HEK293 (cell line): Measurements from ENCODE around the gene ANKRD44.

Experiments used
- BCL11A ChIP-seq: fragments of 450-650 bp; formaldehyde crosslinking; IDR thresholded peaks from 2 replicates; pipeline ENCODE4 v1.5.1; 2016; ENCODE audit warnings: low read depth, missing biosample characterization, missing genetic modification characterization
- GFI1B ChIP-seq: fragments of 450-650 bp; formaldehyde crosslinking; IDR thresholded peaks from 2 replicates; pipeline ENCODE4 v1.5.1; 2016; ENCODE audit warnings: missing biosample characterization, missing genetic modification characterization
- KLF10 ChIP-seq: fragments of 450-650 bp; IDR thresholded peaks from 2 replicates; pipeline ENCODE4 v1.5.1; 2018; ENCODE audit warnings: missing biosample characterization, mild to moderate bottlenecking, missing genetic modification characterization
- KLF8 ChIP-seq: fragments of 450-650 bp; formaldehyde crosslinking; IDR thresholded peaks from 2 replicates; pipeline ENCODE4 v1.5.1; 2016; ENCODE audit warnings: missing biosample characterization, missing genetic modification characterization
- ZBTB8A ChIP-seq: fragments of 450-650 bp; formaldehyde crosslinking; IDR thresholded peaks from 2 replicates; pipeline ENCODE4 v1.5.1; 2016; ENCODE audit warnings: missing biosample characterization, missing genetic modification characterization
- ZFP41 ChIP-seq: fragments of 450-650 bp; formaldehyde crosslinking; IDR thresholded peaks from 2 replicates; pipeline ENCODE4 v1.5.1; 2016; ENCODE audit warnings: missing biosample characterization, missing genetic modification characterization, borderline replicate concordance
- ZNF311 ChIP-seq: fragments of 450-650 bp; formaldehyde crosslinking; IDR thresholded peaks from 2 replicates; pipeline ENCODE4 v1.5.1; 2017; ENCODE audit warnings: missing biosample characterization, missing genetic modification characterization, borderline replicate concordance
- ZNF391 ChIP-seq: fragments of 450-650 bp; formaldehyde crosslinking; IDR thresholded peaks from 2 replicates; pipeline ENCODE4 v1.5.1; 2016; ENCODE audit warnings: low read depth, missing biosample characterization, missing genetic modification characterization, borderline replicate concordance
- ZNF621 ChIP-seq: fragments of 450-650 bp; formaldehyde crosslinking; IDR thresholded peaks from 2 replicates; pipeline ENCODE4 v1.5.1; 2017; ENCODE audit warnings: missing biosample characterization, missing genetic modification characterization
- ZNF747 ChIP-seq: fragments of 450-650 bp; formaldehyde crosslinking; IDR thresholded peaks from 2 replicates; pipeline ENCODE4 v1.5.1; 2016; ENCODE audit warnings: missing biosample characterization, missing genetic modification characterization
- TF ChIP-seq, protein P1 (sequence below): fragments of 450-650 bp; formaldehyde crosslinking; IDR thresholded peaks from 2 replicates; pipeline ENCODE4 v1.5.1; 2016; ENCODE audit warnings: missing biosample characterization, missing genetic modification characterization
- TF ChIP-seq, protein P2 (sequence below): fragments of 450-650 bp; formaldehyde crosslinking; IDR thresholded peaks from 2 replicates; pipeline ENCODE4 v1.5.1; 2017; ENCODE audit warnings: missing biosample characterization, missing genetic modification characterization
- TF ChIP-seq, protein P3 (sequence below): fragments of 450-650 bp; formaldehyde crosslinking; IDR thresholded peaks from 2 replicates; pipeline ENCODE4 v1.5.1; 2016; ENCODE audit warnings: missing biosample characterization, missing genetic modification characterization
- TF ChIP-seq, protein P4 (sequence below): fragments of 450-650 bp; IDR thresholded peaks from 2 replicates; pipeline ENCODE4 v1.5.1; 2018; ENCODE audit warnings: missing biosample characterization, missing genetic modification characterization

DNA sequence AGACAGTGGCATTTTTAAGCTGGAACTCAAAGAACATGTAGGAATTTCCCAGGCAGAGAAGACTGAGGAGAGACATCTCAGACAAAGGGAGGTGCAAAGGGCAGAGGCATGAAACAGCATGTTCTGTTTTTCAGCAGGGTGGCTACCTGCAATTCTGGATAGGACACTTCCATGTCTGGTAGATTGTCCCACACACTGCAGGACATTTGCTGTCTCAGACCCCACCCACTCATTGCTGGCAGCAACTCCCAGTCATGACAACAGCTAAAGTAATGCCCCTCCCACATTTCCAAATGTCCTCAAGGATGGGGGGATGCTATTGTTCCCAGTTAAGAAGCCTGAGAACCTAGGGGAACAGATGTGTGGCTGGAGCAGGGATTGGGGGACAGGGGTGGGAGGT is 40.8 kb downstream of the ANKRD44 start:
- no peak for TF ChIP-seq KLF10 (tag by site-specific recombination)
- no peak for TF ChIP-seq ZNF391 (tag by site-specific recombination)
- TF ChIP-seq ZNF621: no peak
- no peak for TF ChIP-seq KLF8 (tag by site-specific recombination)
- TF ChIP-seq, protein P1, sequence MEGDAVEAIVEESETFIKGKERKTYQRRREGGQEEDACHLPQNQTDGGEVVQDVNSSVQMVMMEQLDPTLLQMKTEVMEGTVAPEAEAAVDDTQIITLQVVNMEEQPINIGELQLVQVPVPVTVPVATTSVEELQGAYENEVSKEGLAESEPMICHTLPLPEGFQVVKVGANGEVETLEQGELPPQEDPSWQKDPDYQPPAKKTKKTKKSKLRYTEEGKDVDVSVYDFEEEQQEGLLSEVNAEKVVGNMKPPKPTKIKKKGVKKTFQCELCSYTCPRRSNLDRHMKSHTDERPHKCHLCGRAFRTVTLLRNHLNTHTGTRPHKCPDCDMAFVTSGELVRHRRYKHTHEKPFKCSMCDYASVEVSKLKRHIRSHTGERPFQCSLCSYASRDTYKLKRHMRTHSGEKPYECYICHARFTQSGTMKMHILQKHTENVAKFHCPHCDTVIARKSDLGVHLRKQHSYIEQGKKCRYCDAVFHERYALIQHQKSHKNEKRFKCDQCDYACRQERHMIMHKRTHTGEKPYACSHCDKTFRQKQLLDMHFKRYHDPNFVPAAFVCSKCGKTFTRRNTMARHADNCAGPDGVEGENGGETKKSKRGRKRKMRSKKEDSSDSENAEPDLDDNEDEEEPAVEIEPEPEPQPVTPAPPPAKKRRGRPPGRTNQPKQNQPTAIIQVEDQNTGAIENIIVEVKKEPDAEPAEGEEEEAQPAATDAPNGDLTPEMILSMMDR: no peak
- TF ChIP-seq, protein P2, sequence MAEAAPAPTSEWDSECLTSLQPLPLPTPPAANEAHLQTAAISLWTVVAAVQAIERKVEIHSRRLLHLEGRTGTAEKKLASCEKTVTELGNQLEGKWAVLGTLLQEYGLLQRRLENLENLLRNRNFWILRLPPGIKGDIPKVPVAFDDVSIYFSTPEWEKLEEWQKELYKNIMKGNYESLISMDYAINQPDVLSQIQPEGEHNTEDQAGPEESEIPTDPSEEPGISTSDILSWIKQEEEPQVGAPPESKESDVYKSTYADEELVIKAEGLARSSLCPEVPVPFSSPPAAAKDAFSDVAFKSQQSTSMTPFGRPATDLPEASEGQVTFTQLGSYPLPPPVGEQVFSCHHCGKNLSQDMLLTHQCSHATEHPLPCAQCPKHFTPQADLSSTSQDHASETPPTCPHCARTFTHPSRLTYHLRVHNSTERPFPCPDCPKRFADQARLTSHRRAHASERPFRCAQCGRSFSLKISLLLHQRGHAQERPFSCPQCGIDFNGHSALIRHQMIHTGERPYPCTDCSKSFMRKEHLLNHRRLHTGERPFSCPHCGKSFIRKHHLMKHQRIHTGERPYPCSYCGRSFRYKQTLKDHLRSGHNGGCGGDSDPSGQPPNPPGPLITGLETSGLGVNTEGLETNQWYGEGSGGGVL: no peak
- TF ChIP-seq ZNF311 (tag by site-specific recombination): no peak
- TF ChIP-seq ZBTB8A (tag by site-specific recombination): no peak
- TF ChIP-seq ZFP41 (tag by site-specific recombination): no peak
- TF ChIP-seq BCL11A: no peak
- TF ChIP-seq, protein P3, sequence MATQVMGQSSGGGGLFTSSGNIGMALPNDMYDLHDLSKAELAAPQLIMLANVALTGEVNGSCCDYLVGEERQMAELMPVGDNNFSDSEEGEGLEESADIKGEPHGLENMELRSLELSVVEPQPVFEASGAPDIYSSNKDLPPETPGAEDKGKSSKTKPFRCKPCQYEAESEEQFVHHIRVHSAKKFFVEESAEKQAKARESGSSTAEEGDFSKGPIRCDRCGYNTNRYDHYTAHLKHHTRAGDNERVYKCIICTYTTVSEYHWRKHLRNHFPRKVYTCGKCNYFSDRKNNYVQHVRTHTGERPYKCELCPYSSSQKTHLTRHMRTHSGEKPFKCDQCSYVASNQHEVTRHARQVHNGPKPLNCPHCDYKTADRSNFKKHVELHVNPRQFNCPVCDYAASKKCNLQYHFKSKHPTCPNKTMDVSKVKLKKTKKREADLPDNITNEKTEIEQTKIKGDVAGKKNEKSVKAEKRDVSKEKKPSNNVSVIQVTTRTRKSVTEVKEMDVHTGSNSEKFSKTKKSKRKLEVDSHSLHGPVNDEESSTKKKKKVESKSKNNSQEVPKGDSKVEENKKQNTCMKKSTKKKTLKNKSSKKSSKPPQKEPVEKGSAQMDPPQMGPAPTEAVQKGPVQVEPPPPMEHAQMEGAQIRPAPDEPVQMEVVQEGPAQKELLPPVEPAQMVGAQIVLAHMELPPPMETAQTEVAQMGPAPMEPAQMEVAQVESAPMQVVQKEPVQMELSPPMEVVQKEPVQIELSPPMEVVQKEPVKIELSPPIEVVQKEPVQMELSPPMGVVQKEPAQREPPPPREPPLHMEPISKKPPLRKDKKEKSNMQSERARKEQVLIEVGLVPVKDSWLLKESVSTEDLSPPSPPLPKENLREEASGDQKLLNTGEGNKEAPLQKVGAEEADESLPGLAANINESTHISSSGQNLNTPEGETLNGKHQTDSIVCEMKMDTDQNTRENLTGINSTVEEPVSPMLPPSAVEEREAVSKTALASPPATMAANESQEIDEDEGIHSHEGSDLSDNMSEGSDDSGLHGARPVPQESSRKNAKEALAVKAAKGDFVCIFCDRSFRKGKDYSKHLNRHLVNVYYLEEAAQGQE (tag by site-specific recombination): no peak
- no peak for TF ChIP-seq ZNF747 (tag by site-specific recombination)
- TF ChIP-seq GFI1B (tag by site-specific recombination): no peak
- TF ChIP-seq, protein P4, sequence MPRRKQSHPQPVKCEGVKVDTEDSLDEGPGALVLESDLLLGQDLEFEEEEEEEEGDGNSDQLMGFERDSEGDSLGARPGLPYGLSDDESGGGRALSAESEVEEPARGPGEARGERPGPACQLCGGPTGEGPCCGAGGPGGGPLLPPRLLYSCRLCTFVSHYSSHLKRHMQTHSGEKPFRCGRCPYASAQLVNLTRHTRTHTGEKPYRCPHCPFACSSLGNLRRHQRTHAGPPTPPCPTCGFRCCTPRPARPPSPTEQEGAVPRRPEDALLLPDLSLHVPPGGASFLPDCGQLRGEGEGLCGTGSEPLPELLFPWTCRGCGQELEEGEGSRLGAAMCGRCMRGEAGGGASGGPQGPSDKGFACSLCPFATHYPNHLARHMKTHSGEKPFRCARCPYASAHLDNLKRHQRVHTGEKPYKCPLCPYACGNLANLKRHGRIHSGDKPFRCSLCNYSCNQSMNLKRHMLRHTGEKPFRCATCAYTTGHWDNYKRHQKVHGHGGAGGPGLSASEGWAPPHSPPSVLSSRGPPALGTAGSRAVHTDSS (tag by site-specific recombination): no peak
